ENCODE data around the gene LAS1L. TPM values are rescaled to one million over a fixed set of nuclear protein-coding genes. Genes with fewer than 3 reads are reported as not detected.

Gene LAS1L
- total and polyA plus RNA-seq, 9 of the 15 experiments (the other 6 are each of a cell fraction or from before 2014, with no cell fraction given) = 43.3 to 119 (median 86.4) TPM

GRCh38 chrX:65488495-65488894 lies 46.1 kb downstream of the LAS1L start:
- DNase-seq (ENCODE audit: extremely low read depth in 1 of 4, low spot score in 3 of 4) (no peak), FAIRE-seq (no peak), ATAC-seq (no peak)
- intact Hi-C loops (cut with micrococcal nuclease) (no loop called here), in situ Hi-C loops (cut with MboI) (no loop called here)
- TF ChIP-seq BRD4 (IDR thresholded peaks at IDR 0.05) (no peak), E4F1 (CRISPR knock-in tag; IDR thresholded peaks at IDR 0.05; ENCODE audit: borderline replicate concordance) (no peak), ATF7 (IDR thresholded peaks at IDR 0.05) (no peak), RBM25 (IDR thresholded peaks at IDR 0.05; ENCODE audit: low read depth, low read length, severe bottlenecking) (no peak), NFIC (IDR thresholded peaks at IDR 0.05) (no peak), RFX5 (IDR thresholded peaks at IDR 0.05; ENCODE audit: low read depth, low read length) (no peak), SAFB2 (IDR thresholded peaks at IDR 0.05; ENCODE audit: borderline replicate concordance, low read depth, low read length, severe bottlenecking) (no peak), CBX3 (IDR thresholded peaks at IDR 0.05; ENCODE audit: borderline replicate concordance in 1 of 2, low read length in 2 of 2) (no peak)
- Histone ChIP-seq H3K36me3 (ENCODE audit: control insufficient read depth, insufficient read depth, low read length) (no peaks in the 10 kb centered on the region), H3K27ac (ENCODE audit: extremely low read depth, low read depth, low read length) (no peak overlapping the region), H3K79me2 (ENCODE audit: control insufficient read depth, insufficient read depth, low read length) (no peaks in the 10 kb centered on the region), H3K9me3 (replicated peaks; ENCODE audit: control insufficient read depth, insufficient read depth, low read depth, low read length) (no peaks in the 10 kb centered on the region), H2AFZ (ENCODE audit: low read depth, low read length) (no peak overlapping the region), H3K9ac (ENCODE audit: insufficient read depth in 1 of 2, low read depth in 2 of 2, low read length in 2 of 2) (no peak overlapping the region), H3K27me3 (ENCODE audit: control insufficient read depth in 2 of 2, insufficient read depth in 2 of 2, low read length in 2 of 2) (peaks cover 0 to 4% of the 10 kb centered on the region in 2 experiments; a peak in 2 of 5 replicates), H4K20me1 (replicated peaks; ENCODE audit: control insufficient read depth, insufficient read depth, low read length) (no peaks in the 10 kb centered on the region), H3K4me2 (ENCODE audit: insufficient read depth, low read length) (no peak overlapping the region), H3K9me1 (ENCODE audit: control insufficient read depth, insufficient read depth, low read length) (no peaks in the 10 kb centered on the region), H3K4me1 (replicated peaks in 1 of 2; ENCODE audit: control insufficient read depth in 2 of 2, insufficient read depth in 2 of 2, low read length in 2 of 2) (no peaks in the 10 kb centered on the region), H3K4me3 (no peak overlapping the region)
- ChIA-PET POLR2A (no interaction called here), CTCF (ENCODE audit: low intra/inter-chr PET ratio) (no interaction called here)
- 2% methylated on average over 5 of the region's 5 CpGs for WGBS (ENCODE audit: insufficient coverage, low coverage, missing lambda C conversion rate)
- BruUV-seq (replicated peaks) = no TSS peak
